Measurements from ENCODE around the gene CDCA5.

Gene CDCA5

GRCh38 chr11:65047581-65048422 lies 36.0 kb downstream of the CDCA5 start:
- H4K91ac ChIP-seq (ENCODE audit: low read depth, low read length, poor library complexity), result no peak overlapping the region
- peaks cover 0 to 1% of the 10 kb centered on the region in 2 donors for H3K4me1 ChIP-seq (ENCODE audit: control insufficient read depth in 2 of 2, insufficient read depth in 1 of 2, low read depth in 1 of 2, low read length in 2 of 2)
- no CpG with 5 or more reads among the region's 56 CpGs for WGBS, 2 donors (ENCODE audit: extremely low coverage in 2 of 2, insufficient read length in 2 of 2, insufficient replicate concordance in 1 of 2)
- no peak overlapping the region for H2BK120ac ChIP-seq (ENCODE audit: low read depth, low read length)
- no peak overlapping the region for H2BK5ac ChIP-seq (ENCODE audit: low read length)
- H2BK12ac ChIP-seq (ENCODE audit: low read length), result no peak overlapping the region
- H3K4me3 ChIP-seq (ENCODE audit: low read length in 2 of 2), result peak overlapping the region in 1 of 2 donors; percentile 3
- peaks cover 0 to 4% (median 2%) of the 10 kb centered on the region in 3 experiments for H3K27me3 ChIP-seq (ENCODE audit: control insufficient read depth in 3 of 3, insufficient read depth in 3 of 3, low read depth in 1 of 3, low read length in 3 of 3)
- no peak overlapping the region for H3K27ac ChIP-seq (replicated peaks; ENCODE audit: low read length)
- peak overlapping the region; percentile 35 for H3K4me2 ChIP-seq (ENCODE audit: insufficient read depth, low read length, poor library complexity, severe bottlenecking)
- no peak overlapping the region for H2AFZ ChIP-seq (ENCODE audit: low read length)
- H2BK15ac ChIP-seq (ENCODE audit: low read length), result no peak overlapping the region
- H3K4ac ChIP-seq (ENCODE audit: low read length), result no peak overlapping the region
- H3K79me1 ChIP-seq (ENCODE audit: low read depth, low read length), result peaks cover 3% of the 10 kb centered on the region
- no peak overlapping the region for H4K8ac ChIP-seq (ENCODE audit: low read depth, low read length)
- peak overlapping the region; percentile 16 for H2AK5ac ChIP-seq (ENCODE audit: low read depth, low read length)
- H3K14ac ChIP-seq (ENCODE audit: low read length), result no peak overlapping the region
- no peak overlapping the region for H3K9ac ChIP-seq (ENCODE audit: low read depth, low read length, poor library complexity)
- H3K9me3 ChIP-seq (replicated peaks in 1 of 2; ENCODE audit: control insufficient read depth in 2 of 2, insufficient read depth in 1 of 2, low read depth in 1 of 2, low read length in 2 of 2), result no peaks in the 10 kb centered on the region
- no peak for DNase-seq (ENCODE audit: low spot score)
- H3K23ac ChIP-seq (ENCODE audit: low read depth, low read length, poor library complexity), result no peak overlapping the region
- H3K36me3 ChIP-seq (replicated peaks in 1 of 2; ENCODE audit: control insufficient read depth in 2 of 2, insufficient read depth in 2 of 2, low read length in 2 of 2), result peaks cover 19 to 36% of the 10 kb centered on the region in 2 donors
- peak overlapping the region; percentile 38 for H3K18ac ChIP-seq (ENCODE audit: low read length)

GRCh38 chr11:65045728-65046127 lies 38.1 kb downstream of the CDCA5 start:
- no peak overlapping the region for H3K27ac ChIP-seq (replicated peaks; ENCODE audit: low read length)
- H2BK120ac ChIP-seq (ENCODE audit: low read depth, low read length), result no peak overlapping the region
- H3K4me2 ChIP-seq (ENCODE audit: insufficient read depth, low read length, poor library complexity, severe bottlenecking), result no peak overlapping the region
- H3K27me3 ChIP-seq (ENCODE audit: control insufficient read depth in 3 of 3, insufficient read depth in 3 of 3, low read depth in 1 of 3, low read length in 3 of 3), result peaks cover 0 to 4% (median 0%) of the 10 kb centered on the region in 3 experiments
- H3K23ac ChIP-seq (ENCODE audit: low read depth, low read length, poor library complexity), result no peak overlapping the region
- H2BK5ac ChIP-seq (ENCODE audit: low read length), result no peak overlapping the region
- H2BK12ac ChIP-seq (ENCODE audit: low read length), result no peak overlapping the region
- WGBS, 2 donors (ENCODE audit: extremely low coverage in 2 of 2, insufficient read length in 2 of 2, insufficient replicate concordance in 1 of 2), result no CpG with 5 or more reads among the region's 7 CpGs
- H3K4me1 ChIP-seq (ENCODE audit: control insufficient read depth in 2 of 2, insufficient read depth in 1 of 2, low read depth in 1 of 2, low read length in 2 of 2), result peaks cover 0 to 1% of the 10 kb centered on the region in 2 donors
- H3K9ac ChIP-seq (ENCODE audit: low read depth, low read length, poor library complexity), result no peak overlapping the region
- no peak overlapping the region for H3K18ac ChIP-seq (ENCODE audit: low read length)
- H3K4me3 ChIP-seq (ENCODE audit: low read length in 2 of 2), result no peak overlapping the region
- H4K8ac ChIP-seq (ENCODE audit: low read depth, low read length), result no peak overlapping the region
- no peak overlapping the region for H3K4ac ChIP-seq (ENCODE audit: low read length)
- DNase-seq (ENCODE audit: low spot score), result no peak
- H3K36me3 ChIP-seq (replicated peaks in 1 of 2; ENCODE audit: control insufficient read depth in 2 of 2, insufficient read depth in 2 of 2, low read length in 2 of 2), result peaks cover 21 to 40% of the 10 kb centered on the region in 2 donors
- H2AFZ ChIP-seq (ENCODE audit: low read length), result no peak overlapping the region
- no peak overlapping the region for H2AK5ac ChIP-seq (ENCODE audit: low read depth, low read length)
- no peak overlapping the region for H4K91ac ChIP-seq (ENCODE audit: low read depth, low read length, poor library complexity)
- peaks cover 6% of the 10 kb centered on the region for H3K79me1 ChIP-seq (ENCODE audit: low read depth, low read length)
- no peaks in the 10 kb centered on the region for H3K9me3 ChIP-seq (replicated peaks in 1 of 2; ENCODE audit: control insufficient read depth in 2 of 2, insufficient read depth in 1 of 2, low read depth in 1 of 2, low read length in 2 of 2)
- no peak overlapping the region for H3K14ac ChIP-seq (ENCODE audit: low read length)
- no peak overlapping the region for H2BK15ac ChIP-seq (ENCODE audit: low read length)

DNA sequence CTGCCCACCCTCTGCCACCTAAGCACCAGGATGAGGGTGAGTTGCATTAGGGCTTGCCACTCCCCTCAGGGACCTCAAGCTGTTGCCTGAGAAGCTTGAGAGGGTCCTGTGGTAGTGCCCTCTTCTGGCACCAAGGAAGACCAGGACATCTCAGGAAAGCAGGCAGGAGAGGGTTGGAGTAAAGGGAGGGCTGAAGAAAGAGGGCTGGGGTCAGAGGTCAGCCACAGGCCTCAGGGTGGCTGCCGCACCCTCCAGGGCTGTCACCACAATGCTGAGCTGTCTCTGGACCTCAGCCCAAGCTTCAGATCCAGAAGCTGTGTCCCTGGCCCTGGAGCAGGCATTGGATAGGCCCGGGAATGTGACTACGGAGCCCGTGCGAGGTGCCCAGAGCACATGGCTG lies 38.8 kb downstream of the CDCA5 start:
- peak overlapping the region; percentile 24 for H3K9ac ChIP-seq (ENCODE audit: low read depth, low read length, poor library complexity)
- peak overlapping the region in 1 of 2 donors; percentile 45 for H3K4me3 ChIP-seq (ENCODE audit: low read length in 2 of 2)
- H3K36me3 ChIP-seq (replicated peaks in 1 of 2; ENCODE audit: control insufficient read depth in 2 of 2, insufficient read depth in 2 of 2, low read length in 2 of 2), result peaks cover 21 to 40% of the 10 kb centered on the region in 2 donors
- no peak for DNase-seq (ENCODE audit: low spot score)
- H3K27me3 ChIP-seq (ENCODE audit: control insufficient read depth in 3 of 3, insufficient read depth in 3 of 3, low read depth in 1 of 3, low read length in 3 of 3), result peaks cover 0 to 4% (median 0%) of the 10 kb centered on the region in 3 experiments
- H2BK5ac ChIP-seq (ENCODE audit: low read length), result no peak overlapping the region
- no peak overlapping the region for H3K27ac ChIP-seq (replicated peaks; ENCODE audit: low read length)
- no peak overlapping the region for H2BK12ac ChIP-seq (ENCODE audit: low read length)
- peaks cover 6% of the 10 kb centered on the region for H3K79me1 ChIP-seq (ENCODE audit: low read depth, low read length)
- no peak overlapping the region for H2BK120ac ChIP-seq (ENCODE audit: low read depth, low read length)
- no peak overlapping the region for H3K4ac ChIP-seq (ENCODE audit: low read length)
- no peaks in the 10 kb centered on the region for H3K9me3 ChIP-seq (replicated peaks in 1 of 2; ENCODE audit: control insufficient read depth in 2 of 2, insufficient read depth in 1 of 2, low read depth in 1 of 2, low read length in 2 of 2)
- no peak overlapping the region for H4K91ac ChIP-seq (ENCODE audit: low read depth, low read length, poor library complexity)
- no peak overlapping the region for H3K18ac ChIP-seq (ENCODE audit: low read length)
- no peak overlapping the region for H2AFZ ChIP-seq (ENCODE audit: low read length)
- WGBS, 2 donors (ENCODE audit: extremely low coverage in 2 of 2, insufficient read length in 2 of 2, insufficient replicate concordance in 1 of 2), result no CpG with 5 or more reads among the region's 5 CpGs
- H3K23ac ChIP-seq (ENCODE audit: low read depth, low read length, poor library complexity), result no peak overlapping the region
- H3K14ac ChIP-seq (ENCODE audit: low read length), result no peak overlapping the region
- H2BK15ac ChIP-seq (ENCODE audit: low read length), result no peak overlapping the region
- no peak overlapping the region for H3K4me2 ChIP-seq (ENCODE audit: insufficient read depth, low read length, poor library complexity, severe bottlenecking)
- H2AK5ac ChIP-seq (ENCODE audit: low read depth, low read length), result no peak overlapping the region
- peaks cover 2 to 3% of the 10 kb centered on the region in 2 donors for H3K4me1 ChIP-seq (ENCODE audit: control insufficient read depth in 2 of 2, insufficient read depth in 1 of 2, low read depth in 1 of 2, low read length in 2 of 2)
- H4K8ac ChIP-seq (ENCODE audit: low read depth, low read length), result no peak overlapping the region

DNA sequence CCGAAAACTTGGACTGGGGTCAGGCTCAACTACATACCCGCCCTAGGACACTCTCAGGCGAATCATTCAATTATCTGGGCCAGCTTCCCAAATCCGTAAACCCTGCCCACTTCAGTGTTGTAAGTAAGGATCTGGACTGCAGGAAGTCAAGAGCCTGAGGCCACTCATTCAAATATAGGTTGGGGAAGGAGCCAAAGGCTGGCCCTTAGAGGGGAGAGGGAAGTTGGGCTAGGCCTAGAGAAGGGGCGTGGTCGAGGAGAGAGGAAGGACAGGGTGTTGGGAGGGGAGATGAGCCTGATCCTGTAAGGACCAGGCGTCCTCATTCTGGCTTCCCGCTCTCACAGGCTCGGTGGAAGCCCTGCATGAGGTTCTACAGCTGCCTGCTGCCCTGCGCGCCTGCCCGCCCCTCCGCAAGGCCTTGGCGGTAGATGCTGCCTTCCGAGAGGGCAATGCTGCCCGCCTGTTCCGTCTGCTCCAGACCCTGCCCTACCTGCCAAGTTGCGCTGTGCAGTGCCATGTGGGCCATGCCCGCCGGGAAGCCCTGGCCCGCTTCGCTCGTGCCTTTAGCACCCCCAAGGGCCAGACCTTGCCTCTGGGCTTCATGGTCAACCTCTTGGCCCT lies 39.8 kb downstream of the CDCA5 start:
- peaks cover 0 to 4% (median 0%) of the 10 kb centered on the region in 3 experiments for H3K27me3 ChIP-seq (ENCODE audit: control insufficient read depth in 3 of 3, insufficient read depth in 3 of 3, low read depth in 1 of 3, low read length in 3 of 3)
- H3K9me3 ChIP-seq (replicated peaks in 1 of 2; ENCODE audit: control insufficient read depth in 2 of 2, insufficient read depth in 1 of 2, low read depth in 1 of 2, low read length in 2 of 2), result no peaks in the 10 kb centered on the region
- H3K18ac ChIP-seq (ENCODE audit: low read length), result no peak overlapping the region
- no peak overlapping the region for H3K4me2 ChIP-seq (ENCODE audit: insufficient read depth, low read length, poor library complexity, severe bottlenecking)
- no peak overlapping the region for H2AFZ ChIP-seq (ENCODE audit: low read length)
- peak overlapping the region; percentile 48 for H3K23ac ChIP-seq (ENCODE audit: low read depth, low read length, poor library complexity)
- no peak overlapping the region for H2BK5ac ChIP-seq (ENCODE audit: low read length)
- H2BK12ac ChIP-seq (ENCODE audit: low read length), result no peak overlapping the region
- no peak overlapping the region for H3K27ac ChIP-seq (replicated peaks; ENCODE audit: low read length)
- no peak overlapping the region for H2BK120ac ChIP-seq (ENCODE audit: low read depth, low read length)
- H3K79me1 ChIP-seq (ENCODE audit: low read depth, low read length), result peaks cover 6% of the 10 kb centered on the region
- peaks cover 21 to 46% of the 10 kb centered on the region in 2 donors for H3K36me3 ChIP-seq (replicated peaks in 1 of 2; ENCODE audit: control insufficient read depth in 2 of 2, insufficient read depth in 2 of 2, low read length in 2 of 2)
- H3K4ac ChIP-seq (ENCODE audit: low read length), result no peak overlapping the region
- H4K8ac ChIP-seq (ENCODE audit: low read depth, low read length), result peak overlapping the region; percentile 72
- no CpG with 5 or more reads among the region's 23 CpGs for WGBS, 2 donors (ENCODE audit: extremely low coverage in 2 of 2, insufficient read length in 2 of 2, insufficient replicate concordance in 1 of 2)
- H2BK15ac ChIP-seq (ENCODE audit: low read length), result no peak overlapping the region
- H3K14ac ChIP-seq (ENCODE audit: low read length), result no peak overlapping the region
- no peak for DNase-seq (ENCODE audit: low spot score)
- H2AK5ac ChIP-seq (ENCODE audit: low read depth, low read length), result no peak overlapping the region
- peak overlapping the region; percentile 67 for H3K9ac ChIP-seq (ENCODE audit: low read depth, low read length, poor library complexity)
- H4K91ac ChIP-seq (ENCODE audit: low read depth, low read length, poor library complexity), result no peak overlapping the region
- H3K4me1 ChIP-seq (ENCODE audit: control insufficient read depth in 2 of 2, insufficient read depth in 1 of 2, low read depth in 1 of 2, low read length in 2 of 2), result peaks cover 2 to 3% of the 10 kb centered on the region in 2 donors
- no peak overlapping the region for H3K4me3 ChIP-seq (ENCODE audit: low read length in 2 of 2)

Data from neuronal stem cell (in vitro differentiated cells).